Duodenal mucosa (tissue), 2 donors: ENCODE data around the gene ADAM10.

ENCODE experiments used
- H3K27ac ChIP-seq: one replicate; pipeline ENCODE4 v1.7.0; 2013; ENCODE audit warnings: low read depth, low read length
- H3K27me3 ChIP-seq, 2 donors: one replicate each; pipeline ENCODE4 v1.7.0; 2013; ENCODE audit warnings: low read length in 2 of 2, control low read depth in 1 of 2; ENCODE audit not compliant: insufficient read depth in 2 of 2, control insufficient read depth in 1 of 2
- H3K36me3 ChIP-seq, 2 donors: one replicate each; pipeline ENCODE4 v1.7.0; 2013; ENCODE audit warnings: low read length in 2 of 2, control low read depth in 1 of 2; ENCODE audit not compliant: insufficient read depth in 2 of 2, control insufficient read depth in 1 of 2
- H3K4me1 ChIP-seq, 2 donors: one replicate each; pipeline ENCODE4 v1.7.0; 2013; ENCODE audit warnings: low read length in 2 of 2, control low read depth in 1 of 2; ENCODE audit not compliant: insufficient read depth in 2 of 2, control insufficient read depth in 1 of 2
- H3K4me3 ChIP-seq, 2 donors: one replicate each; pipeline ENCODE4 v1.7.0; 2013; ENCODE audit warnings: low read length in 2 of 2, low read depth in 1 of 2
- H3K9ac ChIP-seq, 2 donors: one replicate each; pipeline ENCODE4 v1.7.0; 2013; ENCODE audit warnings: low read length in 2 of 2, low read depth in 1 of 2
- H3K9me3 ChIP-seq, 2 donors: one replicate each; pipeline ENCODE4 v1.7.0; 2013; ENCODE audit warnings: low read length in 2 of 2, control low read depth in 1 of 2; ENCODE audit not compliant: control insufficient read depth in 1 of 2

Gene ADAM10

GRCh38 chr15:58641660-58642059, 107.8 kb downstream of the ADAM10 start:
- H3K36me3 ChIP-seq, result peaks cover 8 to 20% of the 10 kb centered on the region in 2 donors
- no peak overlapping the region for H3K27ac ChIP-seq
- H3K27me3 ChIP-seq, result no peaks in the 10 kb centered on the region
- no peaks in the 10 kb centered on the region for H3K9me3 ChIP-seq
- H3K4me1 ChIP-seq, result no peaks in the 10 kb centered on the region
- H3K9ac ChIP-seq, result no peak overlapping the region
- H3K4me3 ChIP-seq, result no peak overlapping the region

GRCh38 chr15:58639992-58640391, 109.5 kb downstream of the ADAM10 start:
- no peak overlapping the region for H3K27ac ChIP-seq
- no peaks in the 10 kb centered on the region for H3K27me3 ChIP-seq
- H3K4me1 ChIP-seq, result no peaks in the 10 kb centered on the region
- H3K36me3 ChIP-seq, result peaks cover 9 to 22% of the 10 kb centered on the region in 2 donors
- no peak overlapping the region for H3K9ac ChIP-seq
- no peaks in the 10 kb centered on the region for H3K9me3 ChIP-seq
- H3K4me3 ChIP-seq, result no peak overlapping the region

- Histone ChIP-seq H3K27ac (no peak overlapping the region), H3K4me3 (no peak overlapping the region), H3K9ac (no peak overlapping the region), H3K9me3 (no peaks in the 10 kb centered on the region), H3K27me3 (no peaks in the 10 kb centered on the region), H3K36me3 (peaks cover 9 to 22% of the 10 kb centered on the region in 2 donors), H3K4me1 (no peaks in the 10 kb centered on the region)
These were observed 110.3 kb downstream of the ADAM10 start for GRCh38 chr15:58639002-58639756.

- peaks cover 7 to 13% of the 10 kb centered on the region in 2 donors for H3K4me1 ChIP-seq
- H3K9me3 ChIP-seq, result no peaks in the 10 kb centered on the region
- H3K27me3 ChIP-seq, result no peaks in the 10 kb centered on the region
- H3K9ac ChIP-seq, result no peak overlapping the region
- H3K36me3 ChIP-seq, result peaks cover 8 to 18% of the 10 kb centered on the region in 2 donors
- H3K4me3 ChIP-seq, result no peak overlapping the region
- H3K27ac ChIP-seq, result no peak overlapping the region
These were observed 116.7 kb downstream of the ADAM10 start for GRCh38 chr15:58632789-58633188.

GRCh38 chr15:58631319-58631718, 118.2 kb downstream of the ADAM10 start:
- no peaks in the 10 kb centered on the region for H3K9me3 ChIP-seq
- no peak overlapping the region for H3K4me3 ChIP-seq
- peaks cover 13 to 19% of the 10 kb centered on the region in 2 donors for H3K4me1 ChIP-seq
- no peaks in the 10 kb centered on the region for H3K27me3 ChIP-seq
- H3K9ac ChIP-seq, result no peak overlapping the region
- peaks cover 7 to 18% of the 10 kb centered on the region in 2 donors for H3K36me3 ChIP-seq
- no peak overlapping the region for H3K27ac ChIP-seq

- Histone ChIP-seq H3K27me3 (no peaks in the 10 kb centered on the region), H3K36me3 (peaks cover 9 to 23% of the 10 kb centered on the region in 2 donors), H3K4me1 (peaks cover 13 to 19% of the 10 kb centered on the region in 2 donors), H3K9me3 (no peaks in the 10 kb centered on the region), H3K9ac (no peak overlapping the region), H3K4me3 (no peak overlapping the region), H3K27ac (no peak overlapping the region)
These were observed 119.9 kb downstream of the ADAM10 start for GRCh38 chr15:58629625-58630024.

- Histone ChIP-seq H3K4me3 (peak overlapping the region; percentile 44 to 58), H3K4me1 (peaks cover 13 to 19% of the 10 kb centered on the region in 2 donors), H3K9ac (peak overlapping the region; percentile 49 to 71), H3K9me3 (no peaks in the 10 kb centered on the region), H3K27me3 (no peaks in the 10 kb centered on the region), H3K27ac (no peak overlapping the region), H3K36me3 (peaks cover 9 to 23% of the 10 kb centered on the region in 2 donors)
These were observed 121.1 kb downstream of the ADAM10 start for GRCh38 chr15:58628206-58628947.

GRCh38 chr15:58627701-58628100, 121.8 kb downstream of the ADAM10 start:
- peaks cover 9 to 21% of the 10 kb centered on the region in 2 donors for H3K36me3 ChIP-seq
- no peaks in the 10 kb centered on the region for H3K9me3 ChIP-seq
- no peak overlapping the region for H3K9ac ChIP-seq
- no peak overlapping the region for H3K4me3 ChIP-seq
- no peaks in the 10 kb centered on the region for H3K27me3 ChIP-seq
- H3K27ac ChIP-seq, result no peak overlapping the region
- peaks cover 13 to 19% of the 10 kb centered on the region in 2 donors for H3K4me1 ChIP-seq

GRCh38 chr15:58627046-58627445, 122.5 kb downstream of the ADAM10 start:
- Histone ChIP-seq H3K36me3 (peaks cover 9 to 16% of the 10 kb centered on the region in 2 donors), H3K27me3 (no peaks in the 10 kb centered on the region), H3K27ac (no peak overlapping the region), H3K9ac (no peak overlapping the region), H3K4me3 (no peak overlapping the region), H3K4me1 (peaks cover 13 to 19% of the 10 kb centered on the region in 2 donors), H3K9me3 (no peaks in the 10 kb centered on the region)

GRCh38 chr15:58626378-58626777, 123.1 kb downstream of the ADAM10 start:
- H3K36me3 ChIP-seq, result peaks cover 9 to 17% of the 10 kb centered on the region in 2 donors
- H3K9me3 ChIP-seq, result no peaks in the 10 kb centered on the region
- no peak overlapping the region for H3K4me3 ChIP-seq
- no peaks in the 10 kb centered on the region for H3K27me3 ChIP-seq
- H3K27ac ChIP-seq, result no peak overlapping the region
- no peak overlapping the region for H3K9ac ChIP-seq
- peaks cover 13 to 19% of the 10 kb centered on the region in 2 donors for H3K4me1 ChIP-seq
